AG04450 (cell line): ENCODE results near the gene RARB. TPM values are rescaled to one million over a fixed set of nuclear protein-coding genes. Genes with fewer than 3 reads are reported as not detected.

Source experiments
- CTCF ChIA-PET: fragments of 300-600, 350-600 bp; formaldehyde crosslinking; extraction: SDS; loops from one replicate; lab custom pipeline; 2022; ENCODE audit warnings: antibody characterized with exemption, inconsistent platforms; lab: Charles Lee
- POLR2A ChIA-PET: fragments of 350-600 bp; formaldehyde crosslinking; extraction: SDS; loops from one replicate; lab custom pipeline; 2021; ENCODE audit warnings: antibody characterized with exemption, inconsistent platforms; lab: Yijun Ruan, JAX
- DNase-seq: peaks from one replicate; pipeline ENCODE4 v3.0.0-alpha.2; 2011; ENCODE audit warnings: low read depth, low spot score
- H3K27ac ChIP-seq: one replicate; pipeline ENCODE4 v1.5.1; 2012; ENCODE audit warnings: low read depth, low read length, control low read depth
- H3K27me3 ChIP-seq: one replicate; pipeline ENCODE4 v1.6.0; 2012; ENCODE audit warnings: low read length; ENCODE audit not compliant: control insufficient read depth, insufficient read depth
- H3K4me3 ChIP-seq: 2 replicates; pipeline ENCODE4 v1.5.1; 2011; ENCODE audit warnings: mild to moderate bottlenecking, low read depth, low read length, control low read depth
- H3K9me3 ChIP-seq: 2 replicates; pipeline ENCODE4 v1.5.1; 2012; ENCODE audit warnings: low read length; ENCODE audit not compliant: control insufficient read depth, insufficient read depth
- polyA plus RNA-seq: library from polyadenylated mRNA; depleted of rRNA; stranded (reverse); fragments of >200 nt; gene quantifications from 2 replicates; pipeline ENCODE4 v1.2.3, GENCODE V29; 2011
- TF ChIP-seq, protein P1 (sequence below): IDR thresholded peaks from 2 replicates; pipeline ENCODE4 v1.5.1; 2011; ENCODE audit warnings: low read depth, low read length, control low read depth, inconsistent platforms

RARB gene
- polyA plus RNA-seq, 1 experiment: 0.51 TPM

DNA sequence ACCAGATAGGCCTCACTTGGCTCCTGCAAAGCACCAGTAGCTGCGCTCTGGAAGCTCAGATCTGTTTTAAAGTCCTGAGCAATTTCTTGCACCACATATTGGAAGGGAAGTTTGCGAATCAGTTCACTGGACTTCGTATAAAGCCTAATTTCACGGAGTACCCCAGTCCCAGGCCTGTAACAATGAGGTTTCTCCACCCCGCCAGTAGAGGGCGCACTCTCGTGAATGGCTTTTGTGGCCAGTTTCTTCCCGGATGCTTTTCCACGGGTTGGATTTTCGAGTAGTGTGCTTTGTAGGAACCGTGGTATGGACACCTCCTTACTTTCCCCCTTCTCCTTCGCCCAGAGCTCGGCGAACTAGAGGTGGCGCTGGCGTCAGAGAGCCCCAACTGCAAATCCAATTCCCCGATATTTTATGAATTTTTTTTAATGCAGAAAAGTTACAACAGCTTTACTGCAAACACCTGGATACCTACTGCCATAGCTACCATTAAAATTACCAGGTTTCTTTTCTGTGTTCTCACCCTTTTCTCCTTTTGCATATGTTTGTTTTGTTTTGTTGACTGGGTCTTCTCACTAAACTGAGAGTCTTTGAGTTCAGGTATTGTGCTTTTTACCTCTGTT, 13.3 kb downstream of the RARB start:
- TF ChIP-seq, protein P1, sequence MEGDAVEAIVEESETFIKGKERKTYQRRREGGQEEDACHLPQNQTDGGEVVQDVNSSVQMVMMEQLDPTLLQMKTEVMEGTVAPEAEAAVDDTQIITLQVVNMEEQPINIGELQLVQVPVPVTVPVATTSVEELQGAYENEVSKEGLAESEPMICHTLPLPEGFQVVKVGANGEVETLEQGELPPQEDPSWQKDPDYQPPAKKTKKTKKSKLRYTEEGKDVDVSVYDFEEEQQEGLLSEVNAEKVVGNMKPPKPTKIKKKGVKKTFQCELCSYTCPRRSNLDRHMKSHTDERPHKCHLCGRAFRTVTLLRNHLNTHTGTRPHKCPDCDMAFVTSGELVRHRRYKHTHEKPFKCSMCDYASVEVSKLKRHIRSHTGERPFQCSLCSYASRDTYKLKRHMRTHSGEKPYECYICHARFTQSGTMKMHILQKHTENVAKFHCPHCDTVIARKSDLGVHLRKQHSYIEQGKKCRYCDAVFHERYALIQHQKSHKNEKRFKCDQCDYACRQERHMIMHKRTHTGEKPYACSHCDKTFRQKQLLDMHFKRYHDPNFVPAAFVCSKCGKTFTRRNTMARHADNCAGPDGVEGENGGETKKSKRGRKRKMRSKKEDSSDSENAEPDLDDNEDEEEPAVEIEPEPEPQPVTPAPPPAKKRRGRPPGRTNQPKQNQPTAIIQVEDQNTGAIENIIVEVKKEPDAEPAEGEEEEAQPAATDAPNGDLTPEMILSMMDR: peak; percentile 54
- no peaks in the 10 kb centered on the region for H3K27me3 ChIP-seq
- no peak overlapping the region for H3K27ac ChIP-seq
- ChIA-PET POLR2A (no interaction called here), CTCF (interaction anchor here (0.7 to 2.1 kb wide), 4 partner anchors 11 to 152 kb away, joined by 4 to 9 read pairs (median 4); no protein-coding TSS in a partner anchor)
- H3K9me3 ChIP-seq: no peaks in the 10 kb centered on the region
- no peak for DNase-seq
- no peak overlapping the region for H3K4me3 ChIP-seq

DNA sequence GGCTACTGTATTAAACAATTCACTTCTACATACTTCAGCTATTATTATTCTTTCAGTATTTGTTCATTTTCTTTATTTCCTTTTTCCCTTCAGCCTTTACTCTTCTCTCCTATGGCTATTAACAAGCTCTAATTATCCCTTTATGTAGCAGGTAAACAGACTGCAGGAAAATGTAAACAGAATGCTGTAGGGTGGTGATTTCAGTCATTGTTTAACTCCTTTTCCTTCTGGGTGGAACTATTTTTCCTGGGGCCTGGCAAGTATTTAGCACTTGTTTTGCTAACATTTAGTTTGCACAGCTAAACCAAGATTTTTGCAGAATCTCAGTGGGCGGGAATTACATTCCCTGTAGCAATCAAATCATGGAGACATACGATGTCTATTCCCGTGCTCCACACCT, 14.4 kb downstream of the RARB start:
- H3K27me3 ChIP-seq: no peaks in the 10 kb centered on the region
- CTCF ChIA-PET: interaction anchor here (1.5 to 2.1 kb wide), 2 partner anchors 12 to 151 kb away, joined by 4 to 9 read pairs; no protein-coding TSS in a partner anchor
- no peak overlapping the region for H3K27ac ChIP-seq
- POLR2A ChIA-PET: no interaction called here
- DNase-seq: no peak
- H3K9me3 ChIP-seq: no peaks in the 10 kb centered on the region
- H3K4me3 ChIP-seq: no peak overlapping the region
- TF ChIP-seq, protein P1: no peak

DNA sequence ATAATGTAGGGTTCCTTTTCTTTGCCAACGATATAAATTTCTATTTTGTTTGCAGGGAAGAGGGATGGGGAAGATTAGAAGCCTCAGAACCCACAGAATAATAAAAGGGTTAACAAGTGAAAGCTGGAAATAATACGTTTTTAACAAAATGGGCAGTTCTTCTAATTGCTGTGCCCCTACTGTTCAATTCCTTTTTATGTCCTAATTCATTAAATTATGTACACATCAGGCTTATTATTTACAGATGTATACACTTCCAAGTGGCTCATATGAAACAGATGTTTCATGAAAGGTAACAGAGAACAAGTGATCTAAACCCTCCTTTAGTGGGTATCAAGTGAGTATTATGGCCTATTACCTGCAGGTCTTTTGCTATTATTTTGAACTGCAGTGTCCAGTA, 16.2 kb downstream of the RARB start:
- Histone ChIP-seq H3K27me3 (no peaks in the 10 kb centered on the region), H3K4me3 (no peak overlapping the region), H3K9me3 (no peaks in the 10 kb centered on the region), H3K27ac (no peak overlapping the region)
- TF ChIP-seq, protein P1: no peak
- no peak for DNase-seq
- ChIA-PET CTCF (no interaction called here), POLR2A (no interaction called here)

DNA sequence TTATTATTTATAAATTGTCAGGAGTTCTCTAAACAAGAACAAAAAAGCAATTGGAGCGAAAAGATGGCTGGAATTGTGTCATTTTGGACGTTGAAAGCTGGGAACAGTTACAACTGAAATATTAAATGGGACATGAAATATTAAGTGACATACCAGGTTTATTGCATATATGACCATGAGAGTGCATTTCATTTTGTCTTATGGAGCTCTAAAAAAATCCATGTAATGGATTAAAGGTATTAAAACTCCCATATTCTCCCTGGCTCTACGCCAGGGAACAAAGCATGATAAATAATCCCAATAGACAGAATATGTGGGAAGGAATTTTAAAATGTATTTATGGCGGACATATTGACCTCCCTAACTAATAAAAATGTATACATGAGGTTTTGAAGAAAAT, 17.7 kb downstream of the RARB start:
- CTCF ChIA-PET: interaction anchor here (1.2 kb wide), 1 partner anchor 11 kb away, joined by 3 read pairs; no protein-coding TSS in a partner anchor
- Histone ChIP-seq H3K9me3 (no peaks in the 10 kb centered on the region), H3K4me3 (no peak overlapping the region)

DNA sequence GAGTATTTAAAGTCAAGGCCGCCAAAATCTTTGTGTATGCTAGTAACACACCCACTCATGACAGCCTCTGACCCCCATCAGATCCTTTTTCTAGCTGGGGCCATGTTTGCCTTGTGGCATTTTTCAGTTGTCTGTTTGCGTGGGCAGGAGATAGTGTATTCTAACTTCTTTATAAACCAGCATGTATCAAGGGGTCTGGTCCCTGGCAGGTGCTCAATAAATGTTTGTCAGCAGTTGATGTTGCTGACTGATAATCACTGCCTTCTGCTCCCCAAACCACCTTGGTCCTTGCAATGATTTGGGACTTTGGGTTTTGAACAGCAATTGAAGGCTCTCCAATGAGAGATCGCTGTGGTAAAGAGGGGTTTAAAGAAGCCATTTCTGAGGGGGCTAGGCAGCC, 19.2 kb downstream of the RARB start:
- POLR2A ChIA-PET: no interaction called here

More for the DNA sequence above, 17.7 kb downstream of the RARB start:
- no peaks in the 10 kb centered on the region for H3K27me3 ChIP-seq
- no peak overlapping the region for H3K27ac ChIP-seq
- TF ChIP-seq, protein P1: no peak
- DNase-seq: no peak
- POLR2A ChIA-PET: no interaction called here

More for the DNA sequence above, 19.2 kb downstream of the RARB start:
- H3K27me3 ChIP-seq: no peaks in the 10 kb centered on the region
- no peaks in the 10 kb centered on the region for H3K9me3 ChIP-seq
- DNase-seq: no peak
- no peak overlapping the region for H3K27ac ChIP-seq
- no peak overlapping the region for H3K4me3 ChIP-seq
- CTCF ChIA-PET: no interaction called here
- TF ChIP-seq, protein P1: no peak
